Activated CD8-positive, alpha-beta T cell treated with anti-CD3 and anti-CD28 coated beads for 36 hours (primary cell): ENCODE results near the gene DNMBP. TPM values are rescaled to one million over a fixed set of nuclear protein-coding genes. Genes with fewer than 3 reads are reported as not detected.

ENCODE experiments used
- ATAC-seq: fragments of 200-7000 bp; cut with Tn5 transposase; one replicate; pipeline ENCODE4 v1.10.0; 2021; ENCODE audit warnings: mild to moderate bottlenecking, moderate library complexity
- CTCF ChIA-PET: fragments of 350-600 bp; sonication (Branson Sonifier 250); formaldehyde crosslinking; loops from one replicate; lab custom pipeline; 2021; ENCODE audit warnings: antibody characterized with exemption; lab: Charles Lee
- POLR2A ChIA-PET: fragments of 350-600 bp; sonication (Branson Sonifier 250); formaldehyde crosslinking; loops from one replicate; lab custom pipeline; 2021; ENCODE audit warnings: antibody characterized with exemption; lab: Charles Lee
- DNase-seq: peaks from one replicate; pipeline ENCODE4 v3.0.0-alpha.2; 2020
- H3K27ac Mint-ChIP-seq: one replicate; pipeline ENCODE4 v1.8.0; 2021; ENCODE audit warnings: mild to moderate bottlenecking, mixed read lengths
- H3K27me3 Mint-ChIP-seq: one replicate; pipeline ENCODE4 v1.8.0; 2021; ENCODE audit warnings: mixed read lengths
- H3K36me3 Mint-ChIP-seq: one replicate; pipeline ENCODE4 v1.8.0; 2021; ENCODE audit warnings: low read depth, mixed read lengths
- H3K4me1 Mint-ChIP-seq: one replicate; pipeline ENCODE4 v1.8.0; 2021; ENCODE audit warnings: low read depth, mixed read lengths
- H3K4me3 Mint-ChIP-seq: one replicate; pipeline ENCODE4 v1.8.0; 2021; ENCODE audit warnings: mild to moderate bottlenecking, moderate library complexity, mixed read lengths
- H3K9me3 Mint-ChIP-seq: one replicate; pipeline ENCODE4 v1.8.0; 2021; ENCODE audit warnings: mixed read lengths
- intact Hi-C: fragments of 100-400 bp; cut with micrococcal nuclease; formaldehyde crosslinking; loops from one replicate; pipeline ENCODE4 v1.10.0; 2022
- total RNA-seq, 2 experiments: library from RNA; stranded (reverse); gene quantifications; one replicate each; pipeline ENCODE4 v1.2.3, GENCODE V29; 2021
- TF ChIP-seq, protein P1 (sequence below): fragments of 200-600 bp; IDR thresholded peaks from one replicate; pipeline ENCODE4 v1.8.0; 2022; ENCODE audit warnings: antibody characterized with exemption, mild to moderate bottlenecking

The DNMBP gene
- total RNA-seq, 2 experiments from 2014 or later: 2.6 to 2.9 TPM

GRCh38 chr10:99849536-99849935 is 160.2 kb downstream of the DNMBP start:
- TF ChIP-seq, protein P1, sequence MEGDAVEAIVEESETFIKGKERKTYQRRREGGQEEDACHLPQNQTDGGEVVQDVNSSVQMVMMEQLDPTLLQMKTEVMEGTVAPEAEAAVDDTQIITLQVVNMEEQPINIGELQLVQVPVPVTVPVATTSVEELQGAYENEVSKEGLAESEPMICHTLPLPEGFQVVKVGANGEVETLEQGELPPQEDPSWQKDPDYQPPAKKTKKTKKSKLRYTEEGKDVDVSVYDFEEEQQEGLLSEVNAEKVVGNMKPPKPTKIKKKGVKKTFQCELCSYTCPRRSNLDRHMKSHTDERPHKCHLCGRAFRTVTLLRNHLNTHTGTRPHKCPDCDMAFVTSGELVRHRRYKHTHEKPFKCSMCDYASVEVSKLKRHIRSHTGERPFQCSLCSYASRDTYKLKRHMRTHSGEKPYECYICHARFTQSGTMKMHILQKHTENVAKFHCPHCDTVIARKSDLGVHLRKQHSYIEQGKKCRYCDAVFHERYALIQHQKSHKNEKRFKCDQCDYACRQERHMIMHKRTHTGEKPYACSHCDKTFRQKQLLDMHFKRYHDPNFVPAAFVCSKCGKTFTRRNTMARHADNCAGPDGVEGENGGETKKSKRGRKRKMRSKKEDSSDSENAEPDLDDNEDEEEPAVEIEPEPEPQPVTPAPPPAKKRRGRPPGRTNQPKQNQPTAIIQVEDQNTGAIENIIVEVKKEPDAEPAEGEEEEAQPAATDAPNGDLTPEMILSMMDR: no peak
- intact Hi-C loops: loop anchor here (10.0 kb wide), 1 partner anchor 165 kb away; no protein-coding TSS in a partner anchor
- DNase-seq (no peak), ATAC-seq (no peak)
- Mint-ChIP-seq H3K36me3 (no peaks in the 10 kb centered on the region), H3K27me3 (no peaks in the 10 kb centered on the region), H3K4me1 (peaks cover 5% of the 10 kb centered on the region), H3K9me3 (no peaks in the 10 kb centered on the region), H3K27ac (no peak overlapping the region), H3K4me3 (no peak overlapping the region)
- POLR2A ChIA-PET: interaction anchor here (1.9 kb wide), 1 partner anchor 10 kb away, joined by 7 read pairs; no protein-coding TSS in a partner anchor
- CTCF ChIA-PET: interaction anchor here (2.5 to 11.7 kb wide), 3 partner anchors 9 to 195 kb away, joined by 9 to 196 read pairs (median 25); partner anchors contain the start of gene DNMBP

DNA sequence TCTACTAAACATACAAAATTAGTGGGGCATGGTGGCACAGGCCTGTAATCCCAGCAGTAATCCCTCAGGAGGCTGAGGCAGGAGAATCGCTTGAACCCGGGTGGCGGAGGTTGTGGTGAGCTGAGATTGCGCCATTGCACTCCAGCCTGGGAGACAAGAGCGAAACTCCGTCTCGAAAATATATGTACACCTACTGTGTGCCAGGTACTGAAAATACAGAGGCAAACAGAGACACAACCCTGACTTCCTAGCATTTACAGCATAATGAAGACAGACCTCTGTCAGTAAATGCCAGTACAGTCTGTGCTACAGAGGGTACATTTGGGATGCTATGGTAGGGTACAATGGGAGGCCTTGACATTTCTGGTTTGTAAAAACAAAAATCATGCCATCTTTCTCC is 160.7 kb downstream of the DNMBP start:
- intact Hi-C loops: loop anchor here (10.0 kb wide), 1 partner anchor 166 kb away; no protein-coding TSS in a partner anchor
- Mint-ChIP-seq H3K4me3 (no peak overlapping the region), H3K4me1 (peaks cover 5% of the 10 kb centered on the region), H3K36me3 (no peaks in the 10 kb centered on the region), H3K27ac (no peak overlapping the region), H3K27me3 (no peaks in the 10 kb centered on the region), H3K9me3 (no peaks in the 10 kb centered on the region)
- DNase-seq (no peak), ATAC-seq (no peak)
- POLR2A ChIA-PET: interaction anchor here (1.9 kb wide), 1 partner anchor 10 kb away, joined by 7 read pairs; no protein-coding TSS in a partner anchor
- TF ChIP-seq, protein P1: no peak
- CTCF ChIA-PET: interaction anchor here (2.5 to 11.7 kb wide), 3 partner anchors 10 to 196 kb away, joined by 9 to 196 read pairs (median 25); partner anchors contain the start of gene DNMBP

- H3K4me3 Mint-ChIP-seq: no peak overlapping the region
- H3K9me3 Mint-ChIP-seq: no peaks in the 10 kb centered on the region
Measured at GRCh38 chr10:99845837-99846382, 163.8 kb downstream of the DNMBP start.

DNA sequence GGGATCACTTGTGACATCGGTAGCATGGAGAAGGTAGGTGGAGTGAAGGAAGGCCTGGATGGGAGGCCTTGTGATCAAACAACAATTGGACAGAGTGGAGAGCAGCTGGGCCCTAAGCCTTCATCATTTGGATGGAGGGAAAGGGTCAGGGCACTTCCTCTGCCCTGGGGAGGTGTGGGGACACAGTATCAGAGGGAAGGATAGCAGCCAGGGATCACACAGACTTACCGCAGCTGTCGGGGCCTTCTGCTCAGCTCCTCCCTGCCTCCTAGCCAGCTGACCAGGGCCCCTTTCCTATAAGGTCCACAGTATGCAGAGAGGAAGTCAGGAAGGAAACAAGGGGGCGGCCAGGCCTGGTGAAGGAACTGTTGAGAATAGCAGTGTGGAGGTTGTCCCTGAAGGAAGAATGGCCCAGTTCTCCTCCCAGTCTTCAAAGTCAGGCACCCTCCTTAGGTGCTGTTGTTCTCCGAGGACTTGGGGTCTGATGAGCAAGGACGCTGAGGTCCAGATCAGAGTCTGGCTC is 165.3 kb downstream of the DNMBP start:
- intact Hi-C loops: loop anchor here (10.0 kb wide), 1 partner anchor 170 kb away; no protein-coding TSS in a partner anchor

More at GRCh38 chr10:99845837-99846382, 163.8 kb downstream of the DNMBP start:
- Mint-ChIP-seq H3K4me1 (peaks cover 5% of the 10 kb centered on the region), H3K36me3 (no peaks in the 10 kb centered on the region), H3K27ac (no peak overlapping the region), H3K27me3 (no peaks in the 10 kb centered on the region)
- TF ChIP-seq, protein P1: peak; percentile 89
- DNase-seq (peak; percentile 81), ATAC-seq (peak; percentile 94)
- intact Hi-C loops: loop anchor here (1.0 to 10.0 kb wide), 2 partner anchors 169 to 200 kb away; no protein-coding TSS in a partner anchor
- CTCF ChIA-PET: interaction anchor here (0.6 to 11.7 kb wide), 91 partner anchors 8 to 665 kb away, joined by 3 to 196 read pairs (median 4); partner anchors contain the start of gene DNMBP
- POLR2A ChIA-PET: interaction anchor here (1.2 to 1.5 kb wide), 2 partner anchors 66 to 200 kb away, joined by 3 read pairs; no protein-coding TSS in a partner anchor

More for the DNA sequence above, 165.3 kb downstream of the DNMBP start:
- Mint-ChIP-seq H3K36me3 (no peaks in the 10 kb centered on the region), H3K27ac (no peak overlapping the region), H3K9me3 (no peaks in the 10 kb centered on the region), H3K4me1 (peaks cover 5% of the 10 kb centered on the region), H3K4me3 (no peak overlapping the region), H3K27me3 (no peaks in the 10 kb centered on the region)
- ATAC-seq (no peak), DNase-seq (no peak)
- CTCF ChIA-PET: interaction anchor here (1.1 to 11.7 kb wide), 15 partner anchors 12 to 304 kb away, joined by 3 to 196 read pairs (median 12); partner anchors contain the start of gene DNMBP
- TF ChIP-seq, protein P1: no peak
- POLR2A ChIA-PET: no interaction called here
